Osteocyte (in vitro differentiated cells): ENCODE data around the gene DNAJC6. TPM values are rescaled to one million over a fixed set of nuclear protein-coding genes. Genes with fewer than 3 reads are reported as not detected.

ENCODE experiments used
- DNase-seq: peaks from one replicate; pipeline ENCODE4 v3.0.0; 2021; ENCODE audit warnings: mixed read lengths; ENCODE audit not compliant: unreplicated experiment; ENCODE audit errors: extremely low spot score
- H3K27ac Mint-ChIP-seq: one replicate; pipeline ENCODE4 v1.8.0; 2021; ENCODE audit warnings: mild to moderate bottlenecking, mixed read lengths; ENCODE audit not compliant: unreplicated experiment
- H3K27me3 Mint-ChIP-seq: one replicate; pipeline ENCODE4 v1.8.0; 2021; ENCODE audit warnings: mixed read lengths; ENCODE audit not compliant: unreplicated experiment
- H3K36me3 Mint-ChIP-seq: one replicate; pipeline ENCODE4 v1.8.0; 2021; ENCODE audit warnings: mixed read lengths; ENCODE audit not compliant: unreplicated experiment
- H3K4me1 Mint-ChIP-seq: one replicate; pipeline ENCODE4 v1.8.0; 2021; ENCODE audit warnings: mixed read lengths; ENCODE audit not compliant: unreplicated experiment
- H3K4me3 Mint-ChIP-seq: one replicate; pipeline ENCODE4 v1.8.0; 2021; ENCODE audit warnings: mild to moderate bottlenecking, moderate library complexity, mixed read lengths; ENCODE audit not compliant: unreplicated experiment
- H3K9me3 Mint-ChIP-seq: one replicate; pipeline ENCODE4 v1.8.0; 2021; ENCODE audit warnings: mixed read lengths; ENCODE audit not compliant: unreplicated experiment
- CTCF ChIP-seq: fragments of 200-600 bp; sonication (generic); IDR thresholded peaks from 2 replicates; pipeline ENCODE4 v1.5.0; 2021; ENCODE audit warnings: antibody characterized with exemption, mild to moderate bottlenecking, moderate library complexity
- total RNA-seq: library from RNA; stranded (reverse); gene quantifications from 2 replicates; pipeline ENCODE4 v1.2.1, GENCODE V29; 2021

Gene DNAJC6
- total RNA-seq, 1 donor from 2014 or later, result 50.8 TPM

GRCh38 chr1:65437616-65438015, 128.3 kb downstream of the DNAJC6 start:
- no peak for TF ChIP-seq CTCF
- H3K27me3 Mint-ChIP-seq, result no peaks in the 10 kb centered on the region
- H3K9me3 Mint-ChIP-seq, result peaks cover 11% of the 10 kb centered on the region
- peaks cover 14% of the 10 kb centered on the region for H3K36me3 Mint-ChIP-seq
- no peak overlapping the region for H3K27ac Mint-ChIP-seq
- peaks cover 24% of the 10 kb centered on the region for H3K4me1 Mint-ChIP-seq
- DNase-seq, result no peak
- H3K4me3 Mint-ChIP-seq, result no peak overlapping the region

GRCh38 chr1:65440322-65440900, 131.1 kb downstream of the DNAJC6 start:
- Mint-ChIP-seq H3K27me3 (no peaks in the 10 kb centered on the region), H3K27ac (no peak overlapping the region), H3K4me1 (peaks cover 13% of the 10 kb centered on the region), H3K9me3 (peaks cover 13% of the 10 kb centered on the region), H3K4me3 (no peak overlapping the region), H3K36me3 (peaks cover 4% of the 10 kb centered on the region)
- DNase-seq, result no peak
- TF ChIP-seq CTCF, result no peak

GRCh38 chr1:65440915-65441314, 131.6 kb downstream of the DNAJC6 start:
- DNase-seq, result no peak
- peaks cover 4% of the 10 kb centered on the region for H3K36me3 Mint-ChIP-seq

GRCh38 chr1:65441464-65441863, 132.1 kb downstream of the DNAJC6 start:
- H3K36me3 Mint-ChIP-seq, result peaks cover 4% of the 10 kb centered on the region

More at GRCh38 chr1:65440915-65441314, 131.6 kb downstream of the DNAJC6 start:
- H3K27ac Mint-ChIP-seq, result no peak overlapping the region
- no peak overlapping the region for H3K4me3 Mint-ChIP-seq
- peaks cover 8% of the 10 kb centered on the region for H3K4me1 Mint-ChIP-seq
- no peaks in the 10 kb centered on the region for H3K27me3 Mint-ChIP-seq
- peaks cover 13% of the 10 kb centered on the region for H3K9me3 Mint-ChIP-seq
- TF ChIP-seq CTCF, result no peak

GRCh38 chr1:65442442-65442841, 133.1 kb downstream of the DNAJC6 start:
- H3K27ac Mint-ChIP-seq, result no peak overlapping the region
- no peak overlapping the region for H3K4me3 Mint-ChIP-seq
- no peaks in the 10 kb centered on the region for H3K27me3 Mint-ChIP-seq
- TF ChIP-seq CTCF, result no peak
- DNase-seq, result no peak
- peaks cover under 1% of the 10 kb centered on the region for H3K36me3 Mint-ChIP-seq
- H3K4me1 Mint-ChIP-seq, result no peaks in the 10 kb centered on the region
- peaks cover 13% of the 10 kb centered on the region for H3K9me3 Mint-ChIP-seq

More at GRCh38 chr1:65441464-65441863, 132.1 kb downstream of the DNAJC6 start:
- Mint-ChIP-seq H3K4me3 (no peak overlapping the region), H3K27ac (no peak overlapping the region), H3K4me1 (peaks cover 2% of the 10 kb centered on the region), H3K9me3 (peaks cover 13% of the 10 kb centered on the region), H3K27me3 (no peaks in the 10 kb centered on the region)
- DNase-seq, result no peak
- no peak for TF ChIP-seq CTCF
